K562 (cell line): ENCODE data around the gene MIEF2. TPM values are rescaled to one million over a fixed set of nuclear protein-coding genes. Genes with fewer than 3 reads are reported as not detected.
A peak's percentile ranks its signal among the peaks of the same experiment; 100 is the strongest.

Experiments used
- ATAC-seq: fragments of 200-7000 bp; cut with Tn5 transposase; 3 replicates; pipeline ENCODE4 v1.9.1; 2020; ENCODE audit warnings: moderate library complexity
- BruUV-seq: library from RNA; stranded (reverse); fragments of 400-500 nt; replicated peaks from 2 replicates; lab custom pipeline; 2021; lab: Mats Ljungman, UMichigan
- CTCF ChIA-PET: fragments of 300-600 bp; formaldehyde crosslinking; extraction: SDS; loops from one replicate; lab custom pipeline; 2021; ENCODE audit warnings: low intra/inter-chr PET ratio; lab: Yijun Ruan, JAX
- POLR2A ChIA-PET: fragments of 300-600, 350-650 bp; sonication (Branson Sonifier 250); formaldehyde crosslinking; extraction: SDS; loops from one replicate; lab custom pipeline; 2021; ENCODE audit warnings: antibody characterized with exemption, inconsistent platforms; lab: Yijun Ruan, JAX
- DNase-seq, 4 experiments: peaks; one replicate each; pipeline versions ENCODE4 v3.0.0 to v3.0.0-alpha.2; 2011 to 2018; ENCODE audit warnings: low spot score in 3 of 4, mixed read lengths in 3 of 4; ENCODE audit errors: extremely low read depth in 1 of 4
- FAIRE-seq: peaks from 2 replicates; lab custom pipeline; 2011; peaks lifted over from hg19 to GRCh38; lab: Jason Lieb, UNC
- H2AFZ ChIP-seq: 2 replicates; pipeline ENCODE4 v1.6.0; 2011; ENCODE audit warnings: low read depth, low read length, control low read depth, inconsistent platforms
- H3K27ac ChIP-seq: fragments of 200-600 bp; 3 replicates; pipeline ENCODE4 v1.8.0; 2011; ENCODE audit warnings: low read depth, mild to moderate bottlenecking, control low read depth, inconsistent platforms, low read length, moderate library complexity, mixed read lengths; ENCODE audit errors: extremely low read depth
- H3K27me3 ChIP-seq, 2 experiments: fragments of 300-600 bp in 1 of 2; 2 replicates in 1 of 2; 3 replicates in 1 of 2; pipeline versions ENCODE4 v1.6.0 to v1.8.0; 2011; ENCODE audit warnings: inconsistent platforms in 2 of 2, low read length in 2 of 2, mild to moderate bottlenecking in 1 of 2, mixed read lengths in 1 of 2, moderate library complexity in 1 of 2; ENCODE audit not compliant: control insufficient read depth in 2 of 2, insufficient read depth in 2 of 2
- H3K36me3 ChIP-seq: fragments of 300-600 bp; 3 replicates; pipeline ENCODE4 v1.8.0; 2011; ENCODE audit warnings: mild to moderate bottlenecking, low read length, inconsistent platforms; ENCODE audit not compliant: control insufficient read depth, insufficient read depth
- H3K4me1 ChIP-seq, 2 experiments: fragments of 200-600 bp in 1 of 2; replicated peaks in 1 of 2; 2 replicates in 1 of 2; 3 replicates in 1 of 2; pipeline versions ENCODE4 v1.5.1 to v1.8.0; 2011; ENCODE audit warnings: inconsistent platforms in 2 of 2, low read length in 2 of 2, mild to moderate bottlenecking in 1 of 2, mixed read lengths in 1 of 2, moderate library complexity in 1 of 2; ENCODE audit not compliant: control insufficient read depth in 2 of 2, insufficient read depth in 2 of 2
- H3K4me2 ChIP-seq: 2 replicates; pipeline ENCODE4 v1.6.1; 2011; ENCODE audit warnings: low read length, control low read depth, inconsistent platforms, mixed read lengths; ENCODE audit not compliant: insufficient read depth
- H3K4me3 ChIP-seq: fragments of 200-600 bp; sonication (generic), shearing (Covaris generic); 2 replicates; pipeline ENCODE4 v1.5.1; 2016; ENCODE audit warnings: control low read depth, inconsistent platforms
- H3K79me2 ChIP-seq: fragments of 200-600 bp; 3 replicates; pipeline ENCODE4 v1.8.0; 2011; ENCODE audit warnings: low read length, inconsistent platforms; ENCODE audit not compliant: control insufficient read depth, insufficient read depth
- H3K9ac ChIP-seq, 2 experiments: 2 replicates each; pipeline versions ENCODE4 v1.6.0 to v1.6.1; 2011; ENCODE audit warnings: low read depth in 2 of 2, low read length in 2 of 2, control low read depth in 1 of 2, inconsistent platforms in 1 of 2, mild to moderate bottlenecking in 1 of 2, mixed read lengths in 1 of 2; ENCODE audit not compliant: insufficient read depth in 1 of 2
- H3K9me1 ChIP-seq: one replicate; pipeline ENCODE4 v1.6.0; 2011; ENCODE audit warnings: inconsistent platforms, mild to moderate bottlenecking, low read length, moderate library complexity; ENCODE audit not compliant: control insufficient read depth, insufficient read depth
- H3K9me3 ChIP-seq: replicated peaks from 2 replicates; pipeline ENCODE4 v1.5.1; 2011; ENCODE audit warnings: low read depth, low read length, inconsistent platforms; ENCODE audit not compliant: control insufficient read depth, insufficient read depth
- H4K20me1 ChIP-seq: replicated peaks from 2 replicates; pipeline ENCODE4 v1.6.1; 2011; ENCODE audit warnings: low read length, inconsistent platforms, mixed read lengths; ENCODE audit not compliant: control insufficient read depth, insufficient read depth
- ERF ChIP-seq: fragments of 450-650 bp; formaldehyde crosslinking; IDR thresholded peaks from 2 replicates; pipeline ENCODE4 v1.4.0; 2020; ENCODE audit warnings: mild to moderate bottlenecking, mixed read lengths
- HOMEZ ChIP-seq: fragments of 250-450 bp; sonication (Bioruptor Pico); IDR thresholded peaks from 2 replicates; pipeline ENCODE4 v1.4.0; 2020; ENCODE audit warnings: mild to moderate bottlenecking, moderate library complexity
- KLF16 ChIP-seq: IDR thresholded peaks from 2 replicates; pipeline ENCODE4 v1.6.1; 2016; ENCODE audit warnings: antibody characterized with exemption
- MAFF ChIP-seq: IDR thresholded peaks from 2 replicates; pipeline ENCODE4 v1.6.1; 2012; ENCODE audit warnings: low read length, improper control_type of control experiment
- NFE2 ChIP-seq: IDR thresholded peaks from 2 replicates; pipeline ENCODE4 v1.6.1; 2014; ENCODE audit warnings: antibody characterized with exemption, low read depth
- RBBP5 ChIP-seq: fragments of 200-600 bp; sonication (generic); IDR thresholded peaks from 2 replicates; pipeline ENCODE4 v1.6.1; 2012; ENCODE audit warnings: borderline replicate concordance, mild to moderate bottlenecking, low read length, control low read depth, inconsistent platforms; ENCODE audit not compliant: insufficient read depth, poor library complexity, severe bottlenecking
- TARDBP ChIP-seq: fragments of 450-650 bp; IDR thresholded peaks from 2 replicates; pipeline ENCODE4 v1.6.1; 2016
- ZNF280A ChIP-seq: fragments of 450-650 bp; IDR thresholded peaks from 2 replicates; pipeline ENCODE4 v1.6.1; 2018; ENCODE audit warnings: mild to moderate bottlenecking, low read depth; ENCODE audit not compliant: partially characterized antibody
- WGBS: fragments of 100-300 bp; shearing (Covaris generic); methylation state at CpG from one replicate; pipeline ENCODE4 v1.1.6; 2016; ENCODE audit warnings: low coverage, mixed read lengths; ENCODE audit not compliant: insufficient coverage; ENCODE audit errors: missing lambda C conversion rate; 5-methylcytosine and 5-hydroxymethylcytosine counted together
- in situ Hi-C: fragments of 300-500 bp; cut with MboI; formaldehyde crosslinking; loops from 4 replicates; pipeline ENCODE4 v1.15.0; 2018; ENCODE audit warnings: inconsistent platforms, mixed read lengths
- intact Hi-C: fragments of 100-400 bp; cut with micrococcal nuclease; formaldehyde crosslinking; loops from 2 replicates; pipeline ENCODE4 v1.14.2; 2022
- polyA plus RNA-seq, 8 experiments: library from polyadenylated mRNA; depleted of rRNA in 4 of 8; stranded (reverse) in 5 of 8; unstranded in 3 of 8; fragments of >200 nt; fragmentation: Nextera tagmentation in 2 of 8; fragmentation: Illumina TruSeq in 1 of 8; extraction: Ambion mirVana in 2 of 8; extraction: Trizol in 1 of 8; gene quantifications; 2 replicates each; pipeline versions ENCODE4 v1.2.1 to v1.2.3, GENCODE V29; 2011 to 2014; ENCODE audit warnings: inconsistent platforms in 1 of 8, missing spikeins in 1 of 8
- total RNA-seq, 7 experiments: library from RNA; depleted of rRNA in 6 of 7; stranded (reverse); fragments of >200 nt in 6 of 7; fragmentation: Illumina TruSeq in 2 of 7; extraction: Trizol in 2 of 7; gene quantifications; 2 replicates each; pipeline versions ENCODE4 v1.2.1 to v1.2.3, GENCODE V29; 2011 to 2021; ENCODE audit warnings: low replicate concordance in 1 of 7
- TF ChIP-seq, protein P1 (sequence below): sonication (generic); formaldehyde crosslinking; IDR thresholded peaks from 2 replicates; pipeline ENCODE4 v1.8.1; 2022; ENCODE audit warnings: missing genetic modification reagents
- TF ChIP-seq, protein P2 (sequence below): fragments of 250-450 bp; sonication (Bioruptor Pico); IDR thresholded peaks from 2 replicates; pipeline ENCODE4 v1.9.0; 2021; ENCODE audit warnings: mild to moderate bottlenecking

The MIEF2 gene
- total and polyA plus RNA-seq, 9 of the 15 experiments (the other 6 are each of a cell fraction or from before 2014, with no cell fraction given) = 0.10 to 8.2 (median 2.4) TPM

- Histone ChIP-seq H2AFZ (no peak overlapping the region), H3K27ac (no peak overlapping the region), H3K4me2 (no peak overlapping the region), H3K9me3 (no peaks in the 10 kb centered on the region), H3K27me3 (no peaks in the 10 kb centered on the region), H3K4me1 (no peaks in the 10 kb centered on the region), H3K9me1 (no peaks in the 10 kb centered on the region), H3K9ac (no peak overlapping the region), H4K20me1 (no peaks in the 10 kb centered on the region), H3K36me3 (peaks cover 78% of the 10 kb centered on the region)
- in situ Hi-C loops = no loop called here
- CTCF ChIA-PET = no interaction called here
- no peak for DNase-seq
- FAIRE-seq = no peak
- intact Hi-C loops = no loop called here
- no peak for TF ChIP-seq TARDBP
- TF ChIP-seq NFE2 = peak; percentile 21; the same call in 1 of the 2 replicates
- TF ChIP-seq MAFF = peak; percentile 7; the same call in 1 of the 2 replicates
- TF ChIP-seq, all 486 proteins: peak for 2
- WGBS = 46% methylated on average over 3 of the region's 3 CpGs
- H3K4me3 ChIP-seq = no peak overlapping the region
- BruUV-seq = no TSS peak
- POLR2A ChIA-PET = interaction anchor here (0.7 kb wide), 1 partner anchor 9 kb away, joined by 3 read pairs; no protein-coding TSS in a partner anchor
- H3K79me2 ChIP-seq = no peaks in the 10 kb centered on the region
- ATAC-seq = no peak
These were observed 18.4 kb downstream of the MIEF2 start for GRCh38 chr17:18278867-18279266.

- H3K36me3 ChIP-seq = peaks cover 80% of the 10 kb centered on the region
- POLR2A ChIA-PET = interaction anchor here (1.6 kb wide), 1 partner anchor 9 kb away, joined by 6 read pairs; no protein-coding TSS in a partner anchor
- 96% methylated on average over 4 of the region's 4 CpGs for WGBS
- H3K9me1 ChIP-seq = no peaks in the 10 kb centered on the region
- no peak for FAIRE-seq
- H3K27ac ChIP-seq = no peak overlapping the region
- in situ Hi-C loops = no loop called here
- H3K4me1 ChIP-seq = no peaks in the 10 kb centered on the region
- no peak overlapping the region for H3K4me3 ChIP-seq
- BruUV-seq = no TSS peak
- CTCF ChIA-PET = no interaction called here
- no peak overlapping the region for H2AFZ ChIP-seq
- ATAC-seq = no peak
- H3K4me2 ChIP-seq = no peak overlapping the region
- intact Hi-C loops = no loop called here
- no peaks in the 10 kb centered on the region for H4K20me1 ChIP-seq
- H3K9me3 ChIP-seq = no peaks in the 10 kb centered on the region
- H3K27me3 ChIP-seq = no peaks in the 10 kb centered on the region
- H3K79me2 ChIP-seq = no peaks in the 10 kb centered on the region
- no peak for DNase-seq
- H3K9ac ChIP-seq = no peak overlapping the region
- TF ChIP-seq HOMEZ (CRISPR knock-in tag) = no peak
- no peak for TF ChIP-seq KLF16
- TF ChIP-seq, protein P1, sequence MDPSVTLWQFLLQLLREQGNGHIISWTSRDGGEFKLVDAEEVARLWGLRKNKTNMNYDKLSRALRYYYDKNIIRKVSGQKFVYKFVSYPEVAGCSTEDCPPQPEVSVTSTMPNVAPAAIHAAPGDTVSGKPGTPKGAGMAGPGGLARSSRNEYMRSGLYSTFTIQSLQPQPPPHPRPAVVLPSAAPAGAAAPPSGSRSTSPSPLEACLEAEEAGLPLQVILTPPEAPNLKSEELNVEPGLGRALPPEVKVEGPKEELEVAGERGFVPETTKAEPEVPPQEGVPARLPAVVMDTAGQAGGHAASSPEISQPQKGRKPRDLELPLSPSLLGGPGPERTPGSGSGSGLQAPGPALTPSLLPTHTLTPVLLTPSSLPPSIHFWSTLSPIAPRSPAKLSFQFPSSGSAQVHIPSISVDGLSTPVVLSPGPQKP (CRISPR knock-in tag) = no peak
- TF ChIP-seq ERF (CRISPR knock-in tag) = no peak
- no peak for TF ChIP-seq RBBP5
- TF ChIP-seq, protein P2, sequence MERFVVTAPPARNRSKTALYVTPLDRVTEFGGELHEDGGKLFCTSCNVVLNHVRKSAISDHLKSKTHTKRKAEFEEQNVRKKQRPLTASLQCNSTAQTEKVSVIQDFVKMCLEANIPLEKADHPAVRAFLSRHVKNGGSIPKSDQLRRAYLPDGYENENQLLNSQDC (CRISPR knock-in tag) = no peak
- no peak for TF ChIP-seq ZNF280A
These were observed 19.8 kb downstream of the MIEF2 start for GRCh38 chr17:18280249-18280648.
